HL-60 (cell line): ENCODE data around the gene HEXIM1.

ENCODE experiments used
- DNase-seq, 2 experiments: peaks; one replicate each; pipeline ENCODE4 v3.0.0-alpha.2; 2010 to 2020; ENCODE audit warnings: low read depth in 1 of 2, low spot score in 1 of 2
- H3K27ac ChIP-seq: fragments of 250-450 bp; sonication (Bioruptor Pico); replicated peaks from 2 replicates; pipeline ENCODE4 v1.5.1; 2020; ENCODE audit warnings: mild to moderate bottlenecking, moderate library complexity
- H3K27me3 ChIP-seq: fragments of 250-450 bp; sonication (Bioruptor Pico); 2 replicates; pipeline ENCODE4 v1.5.1; 2021; ENCODE audit warnings: mild to moderate bottlenecking, moderate library complexity; ENCODE audit not compliant: insufficient read depth, poor library complexity, severe bottlenecking
- H3K4me3 ChIP-seq: replicated peaks from 2 replicates; pipeline ENCODE4 v1.5.1; 2011; ENCODE audit warnings: mild to moderate bottlenecking, control low read depth, low read length; ENCODE audit not compliant: insufficient read depth
- GABPA ChIP-seq: IDR thresholded peaks from 2 replicates; pipeline ENCODE4 v1.6.1; 2012; ENCODE audit warnings: low read depth
- POLR2AphosphoS5 ChIP-seq: IDR thresholded peaks from 2 replicates; pipeline ENCODE4 v1.6.1; 2012; ENCODE audit warnings: low read depth
- SPI1 ChIP-seq: IDR thresholded peaks from 2 replicates; pipeline ENCODE4 v1.6.1; 2012; ENCODE audit warnings: low read depth, mild to moderate bottlenecking, borderline replicate concordance
- TF ChIP-seq, protein P1 (sequence below): IDR thresholded peaks from one replicate; pipeline ENCODE4 v1.5.1; 2011; ENCODE audit warnings: low read length, control low read depth, inconsistent platforms; ENCODE audit not compliant: insufficient read depth
- TF ChIP-seq, protein P2 (sequence below): IDR thresholded peaks from 2 replicates; pipeline ENCODE4 v1.6.1; 2012; ENCODE audit warnings: low read depth; ENCODE audit not compliant: insufficient replicate concordance

The HEXIM1 gene

GRCh38 chr17:45106582-45106981 lies 41.7 kb upstream of the HEXIM1 start:
- no peak overlapping the region for H3K4me3 ChIP-seq
- no peak overlapping the region for H3K27ac ChIP-seq
- DNase-seq = no peak
- no peaks in the 10 kb centered on the region for H3K27me3 ChIP-seq
- no peak for TF ChIP-seq GABPA
- no peak for TF ChIP-seq POLR2AphosphoS5
- TF ChIP-seq, protein P1, sequence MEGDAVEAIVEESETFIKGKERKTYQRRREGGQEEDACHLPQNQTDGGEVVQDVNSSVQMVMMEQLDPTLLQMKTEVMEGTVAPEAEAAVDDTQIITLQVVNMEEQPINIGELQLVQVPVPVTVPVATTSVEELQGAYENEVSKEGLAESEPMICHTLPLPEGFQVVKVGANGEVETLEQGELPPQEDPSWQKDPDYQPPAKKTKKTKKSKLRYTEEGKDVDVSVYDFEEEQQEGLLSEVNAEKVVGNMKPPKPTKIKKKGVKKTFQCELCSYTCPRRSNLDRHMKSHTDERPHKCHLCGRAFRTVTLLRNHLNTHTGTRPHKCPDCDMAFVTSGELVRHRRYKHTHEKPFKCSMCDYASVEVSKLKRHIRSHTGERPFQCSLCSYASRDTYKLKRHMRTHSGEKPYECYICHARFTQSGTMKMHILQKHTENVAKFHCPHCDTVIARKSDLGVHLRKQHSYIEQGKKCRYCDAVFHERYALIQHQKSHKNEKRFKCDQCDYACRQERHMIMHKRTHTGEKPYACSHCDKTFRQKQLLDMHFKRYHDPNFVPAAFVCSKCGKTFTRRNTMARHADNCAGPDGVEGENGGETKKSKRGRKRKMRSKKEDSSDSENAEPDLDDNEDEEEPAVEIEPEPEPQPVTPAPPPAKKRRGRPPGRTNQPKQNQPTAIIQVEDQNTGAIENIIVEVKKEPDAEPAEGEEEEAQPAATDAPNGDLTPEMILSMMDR = no peak
- TF ChIP-seq SPI1 = no peak
- TF ChIP-seq, protein P2, sequence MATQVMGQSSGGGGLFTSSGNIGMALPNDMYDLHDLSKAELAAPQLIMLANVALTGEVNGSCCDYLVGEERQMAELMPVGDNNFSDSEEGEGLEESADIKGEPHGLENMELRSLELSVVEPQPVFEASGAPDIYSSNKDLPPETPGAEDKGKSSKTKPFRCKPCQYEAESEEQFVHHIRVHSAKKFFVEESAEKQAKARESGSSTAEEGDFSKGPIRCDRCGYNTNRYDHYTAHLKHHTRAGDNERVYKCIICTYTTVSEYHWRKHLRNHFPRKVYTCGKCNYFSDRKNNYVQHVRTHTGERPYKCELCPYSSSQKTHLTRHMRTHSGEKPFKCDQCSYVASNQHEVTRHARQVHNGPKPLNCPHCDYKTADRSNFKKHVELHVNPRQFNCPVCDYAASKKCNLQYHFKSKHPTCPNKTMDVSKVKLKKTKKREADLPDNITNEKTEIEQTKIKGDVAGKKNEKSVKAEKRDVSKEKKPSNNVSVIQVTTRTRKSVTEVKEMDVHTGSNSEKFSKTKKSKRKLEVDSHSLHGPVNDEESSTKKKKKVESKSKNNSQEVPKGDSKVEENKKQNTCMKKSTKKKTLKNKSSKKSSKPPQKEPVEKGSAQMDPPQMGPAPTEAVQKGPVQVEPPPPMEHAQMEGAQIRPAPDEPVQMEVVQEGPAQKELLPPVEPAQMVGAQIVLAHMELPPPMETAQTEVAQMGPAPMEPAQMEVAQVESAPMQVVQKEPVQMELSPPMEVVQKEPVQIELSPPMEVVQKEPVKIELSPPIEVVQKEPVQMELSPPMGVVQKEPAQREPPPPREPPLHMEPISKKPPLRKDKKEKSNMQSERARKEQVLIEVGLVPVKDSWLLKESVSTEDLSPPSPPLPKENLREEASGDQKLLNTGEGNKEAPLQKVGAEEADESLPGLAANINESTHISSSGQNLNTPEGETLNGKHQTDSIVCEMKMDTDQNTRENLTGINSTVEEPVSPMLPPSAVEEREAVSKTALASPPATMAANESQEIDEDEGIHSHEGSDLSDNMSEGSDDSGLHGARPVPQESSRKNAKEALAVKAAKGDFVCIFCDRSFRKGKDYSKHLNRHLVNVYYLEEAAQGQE = no peak

DNA sequence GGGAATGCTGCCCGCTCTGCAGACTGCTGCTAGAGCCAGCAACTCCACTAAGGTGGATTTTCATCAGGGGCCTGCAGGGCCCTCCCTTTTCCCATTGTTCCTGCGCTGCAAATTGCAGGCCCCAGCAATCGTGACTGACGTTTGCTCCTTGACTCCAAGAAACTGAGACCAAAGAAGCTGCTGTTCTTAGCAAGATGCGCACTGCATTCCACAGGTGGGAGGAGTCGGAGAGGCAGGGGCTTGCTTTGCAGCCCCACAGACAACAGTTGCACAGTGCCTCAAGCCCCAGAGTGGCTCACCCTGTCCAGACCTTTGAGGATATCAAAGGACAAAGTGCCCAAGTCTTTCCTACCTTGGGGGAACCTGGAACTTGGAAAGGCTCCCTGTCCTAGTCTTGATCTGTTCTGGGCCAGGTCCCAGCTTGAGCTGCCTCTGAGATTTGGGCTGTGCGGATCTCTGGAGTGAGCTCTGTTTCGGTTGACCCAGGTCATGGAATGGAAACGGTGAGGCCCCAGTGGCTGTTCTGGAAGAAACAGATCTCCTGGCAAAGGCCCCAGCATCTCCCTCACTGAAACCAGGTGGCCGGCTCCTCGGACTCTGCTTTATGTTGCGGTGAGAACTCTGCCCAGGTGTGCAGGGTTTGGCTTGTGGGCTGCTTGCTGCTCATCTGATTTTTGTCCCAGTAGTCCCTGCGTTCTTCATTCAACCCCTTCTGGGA lies 40.8 kb upstream of the HEXIM1 start:
- Histone ChIP-seq H3K4me3 (no peak overlapping the region), H3K27me3 (no peaks in the 10 kb centered on the region), H3K27ac (no peak overlapping the region)
- DNase-seq = no peak
- TF ChIP-seq, protein P2 = no peak
- no peak for TF ChIP-seq GABPA
- TF ChIP-seq, protein P1 = no peak
- TF ChIP-seq SPI1 = no peak
- no peak for TF ChIP-seq POLR2AphosphoS5

- Histone ChIP-seq H3K27me3 (no peaks in the 10 kb centered on the region), H3K27ac (no peak overlapping the region), H3K4me3 (no peak overlapping the region)
- DNase-seq = no peak
- TF ChIP-seq SPI1 (no peak), GABPA (no peak)
- TF ChIP-seq, protein P1 = no peak
- TF ChIP-seq, protein P2 = no peak
These were observed 40.2 kb upstream of the HEXIM1 start for GRCh38 chr17:45108051-45108450.
